K562 (cell line): ENCODE measurements around the gene HIVEP3. TPM values are rescaled to one million over a fixed set of nuclear protein-coding genes. Genes with fewer than 3 reads are reported as not detected.

ENCODE experiments used
- BRD9 ChIP-seq: fragments of 450-650 bp; IDR thresholded peaks from 2 replicates; pipeline ENCODE4 v1.6.1; 2018; ENCODE audit warnings: low read depth; ENCODE audit not compliant: partially characterized antibody
- CBX1 ChIP-seq: sonication (generic); IDR thresholded peaks from 2 replicates; pipeline ENCODE4 v1.6.1; 2016; ENCODE audit warnings: antibody characterized with exemption, low read depth, mild to moderate bottlenecking
- CREB3 ChIP-seq: fragments of 450-650 bp; conservative IDR thresholded peaks from 2 replicates; pipeline ENCODE4 v1.6.1; 2016; ENCODE audit warnings: missing genetic modification characterization, low read depth, mild to moderate bottlenecking, missing compliant biosample characterization, moderate library complexity
- DDX20 ChIP-seq: fragments of 450-650 bp; IDR thresholded peaks from 2 replicates; pipeline ENCODE4 v1.6.1; 2016; ENCODE audit warnings: missing genetic modification characterization, low read depth, mild to moderate bottlenecking, missing compliant biosample characterization, moderate library complexity
- E2F4 ChIP-seq: sonication (generic); formaldehyde crosslinking; IDR thresholded peaks from 2 replicates; pipeline ENCODE4 v1.8.0; 2022; ENCODE audit warnings: mild to moderate bottlenecking, low read depth, missing genetic modification reagents
- ETV1 ChIP-seq: fragments of 450-650 bp; conservative IDR thresholded peaks from 2 replicates; pipeline ENCODE4 v1.6.1; 2016; ENCODE audit warnings: missing genetic modification characterization, control low read depth, low read depth, missing compliant biosample characterization
- FOSL1 ChIP-seq: fragments of 200-800 bp; sonication (Bioruptor generic); conservative IDR thresholded peaks from 2 replicates; pipeline ENCODE4 v1.6.1; 2016; ENCODE audit warnings: missing genetic modification characterization, missing compliant biosample characterization
- FOXM1 ChIP-seq, 2 experiments: fragments of 450-650 bp in 1 of 2; sonication (generic) in 1 of 2; formaldehyde crosslinking in 1 of 2; IDR thresholded peaks; 2 replicates each; pipeline versions ENCODE4 v1.6.1 to v1.9.0; 2017 to 2022; ENCODE audit warnings: low read depth in 2 of 2, mild to moderate bottlenecking in 2 of 2, missing genetic modification reagents in 1 of 2, moderate library complexity in 1 of 2
- FOXO4 ChIP-seq: fragments of 450-650 bp; formaldehyde crosslinking; IDR thresholded peaks from 2 replicates; pipeline ENCODE4 v1.4.0; 2020; ENCODE audit warnings: mild to moderate bottlenecking, moderate library complexity
- HDAC1 ChIP-seq, 2 experiments: fragments of 450-650 bp; IDR thresholded peaks; 2 replicates each; pipeline ENCODE4 v1.6.1; 2016 to 2017; ENCODE audit warnings: inconsistent platforms in 1 of 2, mild to moderate bottlenecking in 1 of 2, moderate library complexity in 1 of 2
- MNT ChIP-seq, 2 experiments: fragments of 450-650 bp; conservative IDR thresholded peaks; 2 replicates each; pipeline ENCODE4 v1.6.1; 2017; ENCODE audit warnings: mild to moderate bottlenecking in 2 of 2, moderate library complexity in 2 of 2
- MTA3 ChIP-seq: fragments of 450-650 bp; formaldehyde crosslinking; IDR thresholded peaks from 2 replicates; pipeline ENCODE4 v1.6.1; 2017; ENCODE audit warnings: mild to moderate bottlenecking, borderline replicate concordance
- MTF1 ChIP-seq: fragments of 250-450 bp; sonication (Bioruptor Pico); IDR thresholded peaks from 2 replicates; pipeline ENCODE4 v1.9.0; 2021; ENCODE audit warnings: moderate library complexity, mild to moderate bottlenecking, inconsistent platforms, borderline replicate concordance
- PTTG1 ChIP-seq: fragments of 450-650 bp; IDR thresholded peaks from 2 replicates; pipeline ENCODE4 v1.6.1; 2016; ENCODE audit warnings: low read depth, mild to moderate bottlenecking, missing genetic modification characterization, missing compliant biosample characterization
- RBFOX2 ChIP-seq: fragments of 200-400 bp; formaldehyde crosslinking; IDR thresholded peaks from 2 replicates; pipeline ENCODE4 v1.6.1; 2017; ENCODE audit warnings: low read depth, mild to moderate bottlenecking, low read length, moderate library complexity
- RBM25 ChIP-seq: fragments of 200-400 bp; formaldehyde crosslinking; IDR thresholded peaks from 2 replicates; pipeline ENCODE4 v1.6.1; 2018; ENCODE audit warnings: low read length, low read depth, moderate library complexity; ENCODE audit not compliant: severe bottlenecking
- SAFB2 ChIP-seq: fragments of 200-400 bp; formaldehyde crosslinking; IDR thresholded peaks from 2 replicates; pipeline ENCODE4 v1.6.1; 2018; ENCODE audit warnings: borderline replicate concordance, low read length, low read depth, moderate library complexity; ENCODE audit not compliant: severe bottlenecking
- SMAD4 ChIP-seq: fragments of 250-450 bp; sonication (Bioruptor Pico); conservative IDR thresholded peaks from 2 replicates; pipeline ENCODE4 v1.8.0; 2021; ENCODE audit warnings: inconsistent platforms, mild to moderate bottlenecking, moderate library complexity
- SRF ChIP-seq, 2 experiments: fragments of 250-450, 450-650 bp in 1 of 2; sonication (Bioruptor Pico) in 1 of 2; sonication (generic) in 1 of 2; formaldehyde crosslinking; IDR thresholded peaks; 2 replicates each; pipeline versions ENCODE4 v1.5.0 to v1.5.1; 2020 to 2022; ENCODE audit warnings: mild to moderate bottlenecking in 1 of 2, missing genetic modification reagents in 1 of 2
- U2AF1 ChIP-seq: fragments of 200-400 bp; formaldehyde crosslinking; optimal IDR thresholded peaks from 2 replicates; pipeline ENCODE3; 2017; ENCODE audit warnings: mild to moderate bottlenecking, low read depth, low read length, moderate library complexity
- ZNF512 ChIP-seq: IDR thresholded peaks from 2 replicates; pipeline ENCODE4 v1.6.1; 2016; ENCODE audit warnings: missing genetic modification characterization, missing compliant biosample characterization
- polyA plus RNA-seq, 8 experiments: library from polyadenylated mRNA; depleted of rRNA in 4 of 8; stranded (reverse) in 5 of 8; unstranded in 3 of 8; fragments of >200 nt; fragmentation: Nextera tagmentation in 2 of 8; fragmentation: Illumina TruSeq in 1 of 8; extraction: Ambion mirVana in 2 of 8; extraction: Trizol in 1 of 8; gene quantifications; 2 replicates each; pipeline versions ENCODE4 v1.2.1 to v1.2.3, GENCODE V29; 2011 to 2014; ENCODE audit warnings: inconsistent platforms in 1 of 8, missing spikeins in 1 of 8
- total RNA-seq, 7 experiments: library from RNA; depleted of rRNA in 6 of 7; stranded (reverse); fragments of >200 nt in 6 of 7; fragmentation: Illumina TruSeq in 2 of 7; extraction: Trizol in 2 of 7; gene quantifications; 2 replicates each; pipeline versions ENCODE4 v1.2.1 to v1.2.3, GENCODE V29; 2011 to 2021; ENCODE audit warnings: low replicate concordance in 1 of 7

The HIVEP3 gene
- total and polyA plus RNA-seq, 9 of the 15 experiments (the other 6 are each of a cell fraction or from before 2014, with no cell fraction given), result 0.09 to 0.58 (median 0.34) TPM; not detected in 1

- TF ChIP-seq FOXO4 (CRISPR knock-in tag) (no peak), SMAD4 (CRISPR knock-in tag) (no peak), SAFB2 (no peak), E2F4 (CRISPR knock-in tag) (no peak), MNT (conservative IDR thresholded peaks at IDR 0.05) (peak in 1 of 2 experiments; percentile 33; a peak in 1 of 4 replicates), CREB3 (tag) (no peak), MTF1 (no peak), U2AF1 (no peak), RBFOX2 (no peak), SRF (CRISPR knock-in tag; IDR thresholded peaks at IDR 0.05) (no peak), DDX20 (tag) (no peak), ETV1 (tag) (no peak), CBX1 (no peak), ZNF512 (tag) (no peak), RBM25 (no peak), BRD9 (peak; percentile 41), FOXM1 (IDR thresholded peaks at IDR 0.05; ENCODE audit: low read depth) (no peak), FOXM1 (CRISPR knock-in tag; IDR thresholded peaks at IDR 0.05; ENCODE audit: low read depth) (no peak), FOSL1 (tag) (peak; percentile 100), MTA3 (no peak), PTTG1 (tag) (no peak), HDAC1 (IDR thresholded peaks at IDR 0.05) (peak in 1 of 2 experiments; percentile 74; a peak in 2 of 4 replicates)
These were observed 48.6 kb downstream of the HIVEP3 start (continued) for GRCh38 chr1:41870076-41870562.
